HCT116 (cell line): ENCODE data around the gene ABCC8.

Experiments used
- FOSL1 ChIP-seq: IDR thresholded peaks from 2 replicates; pipeline ENCODE4 v1.6.1; 2012; ENCODE audit warnings: low read depth
- JUND ChIP-seq: IDR thresholded peaks from 2 replicates; pipeline ENCODE4 v1.6.1; 2012
- MAX ChIP-seq: IDR thresholded peaks from 2 replicates; pipeline ENCODE4 v1.6.1; 2012
- POLR2A ChIP-seq: IDR thresholded peaks from 2 replicates; pipeline ENCODE4 v1.7.0; 2011; ENCODE audit warnings: borderline replicate concordance; ENCODE audit not compliant: insufficient read depth, insufficient read length; ENCODE audit errors: extremely low read depth
- POLR2AphosphoS5 ChIP-seq: IDR thresholded peaks from 2 replicates; pipeline ENCODE4 v1.6.1; 2011; ENCODE audit warnings: mild to moderate bottlenecking, low read depth, low read length, moderate library complexity
- REST ChIP-seq: IDR thresholded peaks from 2 replicates; pipeline ENCODE4 v1.6.1; 2012; ENCODE audit warnings: low read depth
- SP1 ChIP-seq: IDR thresholded peaks from 2 replicates; pipeline ENCODE4 v1.6.1; 2012; ENCODE audit warnings: low read depth
- ZBTB33 ChIP-seq: IDR thresholded peaks from 2 replicates; pipeline ENCODE4 v1.6.1; 2011; ENCODE audit warnings: mild to moderate bottlenecking, low read length, moderate library complexity; ENCODE audit not compliant: insufficient replicate concordance; ENCODE audit errors: extremely low read depth
- ZFX ChIP-seq: fragments of 450-650 bp; IDR thresholded peaks from 2 replicates; pipeline ENCODE4 v1.6.1; 2017
- ZNF274 ChIP-seq: fragments of 200-500 bp; sonication (Bioruptor generic); IDR thresholded peaks from 2 replicates; pipeline ENCODE4 v1.6.1; 2014; ENCODE audit warnings: mild to moderate bottlenecking, low read depth, low read length, inconsistent platforms
- TF ChIP-seq, protein P1 (sequence below): IDR thresholded peaks from 2 replicates; pipeline ENCODE4 v1.6.1; 2012
- TF ChIP-seq, protein P2 (sequence below), 3 experiments: fragments of 200-600 bp in 1 of 3; sonication (generic) in 1 of 3; IDR thresholded peaks in 2 of 3; conservative IDR thresholded peaks in 1 of 3; 2 replicates each; pipeline ENCODE4 v1.5.1; 2012 to 2017; ENCODE audit warnings: low read depth in 2 of 3, low read length in 2 of 3, antibody characterized with exemption in 1 of 3, borderline replicate concordance in 1 of 3, control low read depth in 1 of 3, mild to moderate bottlenecking in 1 of 3, mixed read lengths in 1 of 3, mixed run types in 1 of 3, moderate library complexity in 1 of 3; ENCODE audit not compliant: insufficient read depth in 1 of 3

- TF ChIP-seq MAX (no peak), POLR2AphosphoS5 (no peak), POLR2A (no peak), SP1 (no peak), ZFX (no peak), ZBTB33 (no peak), JUND (no peak), FOSL1 (no peak), REST (no peak), ZNF274 (no peak)
- TF ChIP-seq, protein P1, sequence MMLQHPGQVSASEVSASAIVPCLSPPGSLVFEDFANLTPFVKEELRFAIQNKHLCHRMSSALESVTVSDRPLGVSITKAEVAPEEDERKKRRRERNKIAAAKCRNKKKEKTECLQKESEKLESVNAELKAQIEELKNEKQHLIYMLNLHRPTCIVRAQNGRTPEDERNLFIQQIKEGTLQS = no peak
- TF ChIP-seq, protein P2, sequence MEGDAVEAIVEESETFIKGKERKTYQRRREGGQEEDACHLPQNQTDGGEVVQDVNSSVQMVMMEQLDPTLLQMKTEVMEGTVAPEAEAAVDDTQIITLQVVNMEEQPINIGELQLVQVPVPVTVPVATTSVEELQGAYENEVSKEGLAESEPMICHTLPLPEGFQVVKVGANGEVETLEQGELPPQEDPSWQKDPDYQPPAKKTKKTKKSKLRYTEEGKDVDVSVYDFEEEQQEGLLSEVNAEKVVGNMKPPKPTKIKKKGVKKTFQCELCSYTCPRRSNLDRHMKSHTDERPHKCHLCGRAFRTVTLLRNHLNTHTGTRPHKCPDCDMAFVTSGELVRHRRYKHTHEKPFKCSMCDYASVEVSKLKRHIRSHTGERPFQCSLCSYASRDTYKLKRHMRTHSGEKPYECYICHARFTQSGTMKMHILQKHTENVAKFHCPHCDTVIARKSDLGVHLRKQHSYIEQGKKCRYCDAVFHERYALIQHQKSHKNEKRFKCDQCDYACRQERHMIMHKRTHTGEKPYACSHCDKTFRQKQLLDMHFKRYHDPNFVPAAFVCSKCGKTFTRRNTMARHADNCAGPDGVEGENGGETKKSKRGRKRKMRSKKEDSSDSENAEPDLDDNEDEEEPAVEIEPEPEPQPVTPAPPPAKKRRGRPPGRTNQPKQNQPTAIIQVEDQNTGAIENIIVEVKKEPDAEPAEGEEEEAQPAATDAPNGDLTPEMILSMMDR (IDR thresholded peaks at IDR 0.05 in 2 of 3, conservative IDR thresholded peaks at IDR 0.05 in 1 of 3; ENCODE audit: borderline replicate concordance in 1 of 3, insufficient read depth in 1 of 3, low read depth in 2 of 3, low read length in 2 of 3) = no peak
Measured at GRCh38 chr11:17490232-17490631, 13.6 kb upstream of the ABCC8 start.
